ENCODE results near the gene GPC5.

GPC5 gene

GRCh38 chr13:92136449-92137155, 738.2 kb downstream of the GPC5 start:
- H3K4me3 ChIP-seq (replicated peaks in 1 of 2; ENCODE audit: low read depth in 2 of 2, low read length in 2 of 2): no peak overlapping the region
- TF ChIP-seq, protein P1, sequence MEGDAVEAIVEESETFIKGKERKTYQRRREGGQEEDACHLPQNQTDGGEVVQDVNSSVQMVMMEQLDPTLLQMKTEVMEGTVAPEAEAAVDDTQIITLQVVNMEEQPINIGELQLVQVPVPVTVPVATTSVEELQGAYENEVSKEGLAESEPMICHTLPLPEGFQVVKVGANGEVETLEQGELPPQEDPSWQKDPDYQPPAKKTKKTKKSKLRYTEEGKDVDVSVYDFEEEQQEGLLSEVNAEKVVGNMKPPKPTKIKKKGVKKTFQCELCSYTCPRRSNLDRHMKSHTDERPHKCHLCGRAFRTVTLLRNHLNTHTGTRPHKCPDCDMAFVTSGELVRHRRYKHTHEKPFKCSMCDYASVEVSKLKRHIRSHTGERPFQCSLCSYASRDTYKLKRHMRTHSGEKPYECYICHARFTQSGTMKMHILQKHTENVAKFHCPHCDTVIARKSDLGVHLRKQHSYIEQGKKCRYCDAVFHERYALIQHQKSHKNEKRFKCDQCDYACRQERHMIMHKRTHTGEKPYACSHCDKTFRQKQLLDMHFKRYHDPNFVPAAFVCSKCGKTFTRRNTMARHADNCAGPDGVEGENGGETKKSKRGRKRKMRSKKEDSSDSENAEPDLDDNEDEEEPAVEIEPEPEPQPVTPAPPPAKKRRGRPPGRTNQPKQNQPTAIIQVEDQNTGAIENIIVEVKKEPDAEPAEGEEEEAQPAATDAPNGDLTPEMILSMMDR (IDR thresholded peaks at IDR 0.05; ENCODE audit: low read depth, low read length): no peak
- DNase-seq (ENCODE audit: low read depth in 2 of 2): peak; percentile 0 to 7

GRCh38 chr13:92137520-92137919, 739.1 kb downstream of the GPC5 start:
- peak; percentile 0 to 30 for DNase-seq (ENCODE audit: low read depth in 2 of 2)
- TF ChIP-seq, protein P1 (IDR thresholded peaks at IDR 0.05; ENCODE audit: low read depth, low read length): no peak
- H3K4me3 ChIP-seq (replicated peaks in 1 of 2; ENCODE audit: low read depth in 2 of 2, low read length in 2 of 2): no peak overlapping the region

DNA sequence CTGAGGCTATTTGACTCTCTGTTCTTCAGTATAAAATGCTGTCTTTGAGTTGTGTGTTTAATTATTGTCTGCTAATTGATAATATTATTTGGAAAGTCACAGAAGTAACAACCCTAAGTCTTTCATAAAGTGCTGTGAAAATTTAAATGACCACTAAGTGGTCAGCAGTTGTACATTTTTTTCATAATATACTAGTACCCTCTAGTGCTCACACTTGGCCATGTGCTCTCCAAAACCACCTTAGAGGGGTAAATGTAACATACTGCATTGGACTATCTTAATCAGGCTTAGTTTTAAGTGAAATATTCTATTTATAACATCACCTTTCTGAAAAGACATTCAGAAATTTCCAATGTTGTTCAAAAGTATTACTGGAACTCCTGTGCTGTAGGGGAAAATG, 745.3 kb downstream of the GPC5 start:
- TF ChIP-seq, protein P1 (IDR thresholded peaks at IDR 0.05; ENCODE audit: low read depth, low read length): no peak

DNA sequence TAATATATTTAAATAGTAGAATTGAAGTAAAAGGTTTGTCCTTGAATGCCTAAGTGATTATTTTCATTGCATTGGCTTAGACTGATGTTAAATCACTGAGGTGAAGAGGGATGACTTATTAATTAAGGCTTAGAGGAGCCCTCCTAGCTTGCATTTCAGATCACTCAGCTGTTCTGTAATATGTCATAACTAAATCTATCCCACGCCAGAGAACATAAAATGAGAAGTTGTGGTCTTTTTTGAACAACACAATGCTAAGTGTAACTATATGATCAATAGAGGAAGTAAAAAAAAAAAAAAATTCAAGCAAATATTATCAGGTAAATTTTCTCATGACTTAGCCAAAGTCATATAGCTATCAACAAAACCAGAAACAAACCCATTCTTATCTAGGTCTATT, 752.2 kb downstream of the GPC5 start:
- DNase-seq (ENCODE audit: low read depth in 2 of 2): no peak
- TF ChIP-seq, protein P1 (IDR thresholded peaks at IDR 0.05; ENCODE audit: low read depth, low read length): no peak
- H3K4me3 ChIP-seq (replicated peaks in 1 of 2; ENCODE audit: low read depth in 2 of 2, low read length in 2 of 2): no peak overlapping the region

More for the DNA sequence above, 745.3 kb downstream of the GPC5 start:
- no peak for DNase-seq (ENCODE audit: low read depth in 2 of 2)
- H3K4me3 ChIP-seq (replicated peaks in 1 of 2; ENCODE audit: low read depth in 2 of 2, low read length in 2 of 2): no peak overlapping the region

- TF ChIP-seq, protein P1 (IDR thresholded peaks at IDR 0.05; ENCODE audit: low read depth, low read length): no peak
- peak; percentile 34 to 43 for DNase-seq (ENCODE audit: low read depth in 2 of 2)
- H3K4me3 ChIP-seq (replicated peaks in 1 of 2; ENCODE audit: low read depth in 2 of 2, low read length in 2 of 2): no peak overlapping the region
Observed at GRCh38 chr13:92158346-92158745, 759.9 kb downstream of the GPC5 start.

GRCh38 chr13:92164822-92165221, 766.4 kb downstream of the GPC5 start:
- no peak for DNase-seq (ENCODE audit: low read depth in 2 of 2)

More at GRCh38 chr13:92164822-92165221, 766.4 kb downstream of the GPC5 start:
- H3K4me3 ChIP-seq (replicated peaks in 1 of 2; ENCODE audit: low read depth in 2 of 2, low read length in 2 of 2): no peak overlapping the region
- TF ChIP-seq, protein P1 (IDR thresholded peaks at IDR 0.05; ENCODE audit: low read depth, low read length): no peak

Data from cardiac fibroblast (primary cell).